Thyroid gland (tissue), 4 donors: ENCODE measurements around the gene FKBP1B.

Experiments
- CTCF ChIP-seq, 6 experiments: fragments of 200-600 bp in 3 of 6; fragments of 450-650 bp in 3 of 6; sonication (generic) in 3 of 6; IDR thresholded peaks; one replicate each; pipeline ENCODE4 v1.5.1; 2016 to 2019; ENCODE audit warnings: antibody characterized with exemption in 6 of 6, mild to moderate bottlenecking in 2 of 6, inconsistent platforms in 1 of 6, moderate library complexity in 1 of 6
- POLR2A ChIP-seq, 2 donors: fragments of 450-650 bp; IDR thresholded peaks; one replicate each; pipeline ENCODE4 v1.6.1; 2017; ENCODE audit warnings: antibody characterized with exemption in 2 of 2, mild to moderate bottlenecking in 2 of 2, moderate library complexity in 1 of 2

GRCh38 chr2:24026233-24026632, 23.3 kb upstream of the FKBP1B start:
- TF ChIP-seq CTCF (IDR thresholded peaks at IDR 0.05) (no peak), POLR2A (IDR thresholded peaks at IDR 0.05) (no peak)
